ENCODE data around the gene PPP2R2C. TPM values are rescaled to one million over a fixed set of nuclear protein-coding genes. Genes with fewer than 3 reads are reported as not detected.

The PPP2R2C gene
- total RNA-seq, 2 donors from 2014 or later = not detected

DNA sequence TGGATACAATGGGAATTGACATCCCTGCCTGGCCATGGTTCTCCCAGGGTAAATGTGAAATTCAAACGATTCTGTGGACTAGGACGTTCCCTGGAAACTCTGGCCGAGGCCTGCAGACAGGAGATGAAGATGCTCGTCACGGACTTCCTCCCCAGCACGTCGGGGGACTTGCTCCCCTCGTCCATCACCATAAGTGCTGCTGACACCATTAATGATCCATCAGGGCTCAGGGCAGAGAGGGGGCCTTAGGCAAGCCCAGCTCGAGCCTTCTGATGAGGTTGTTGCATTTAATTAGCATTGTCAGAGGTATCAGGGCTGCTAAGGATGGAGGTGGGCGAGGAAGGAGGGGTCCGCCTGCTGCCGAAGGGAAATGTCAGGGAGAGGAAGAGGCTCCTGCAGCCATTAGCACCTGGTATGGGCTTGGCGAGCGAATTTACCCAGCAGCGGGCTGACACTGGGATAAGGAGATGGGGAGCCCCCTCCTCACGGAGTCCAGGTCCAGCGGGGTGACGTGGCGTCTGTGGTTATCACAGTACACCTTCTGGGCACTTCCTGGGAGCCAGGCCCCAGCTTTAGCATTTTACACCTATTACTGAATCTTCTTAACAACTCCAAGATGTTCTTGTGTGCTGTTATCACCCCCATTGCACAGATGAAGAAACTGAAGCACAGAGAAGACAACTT is 83.1 kb downstream of the PPP2R2C start:
- no peak for ATAC-seq (replicated peaks)

DNA sequence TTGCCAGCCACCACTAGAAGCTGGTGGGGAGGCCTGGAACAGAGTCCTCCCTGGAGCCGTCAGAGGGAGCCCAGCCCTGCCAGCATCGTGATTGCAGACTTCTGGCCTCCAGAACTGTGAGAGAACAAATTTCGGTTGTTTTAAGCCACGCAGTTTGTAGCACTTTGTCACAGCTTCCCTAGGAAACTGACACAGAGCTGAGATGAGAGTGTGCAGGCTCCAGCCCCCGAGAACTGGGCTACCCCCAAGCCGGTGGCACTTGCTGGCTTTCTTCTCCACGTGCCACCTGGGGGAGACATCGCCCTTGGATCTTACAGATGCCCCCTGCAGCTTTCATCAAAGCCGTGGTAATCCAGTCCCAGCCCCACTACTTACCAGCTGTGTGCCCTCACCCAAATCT is 83.7 kb downstream of the PPP2R2C start:
- Mint-ChIP-seq H3K36me3 (ENCODE audit: low read depth) (no peaks in the 10 kb centered on the region), H3K4me1 (peaks cover 4% of the 10 kb centered on the region), H3K27ac (no peak overlapping the region), H3K27me3 (peaks cover 19% of the 10 kb centered on the region), H3K4me3 (no peak overlapping the region), H3K9me3 (no peaks in the 10 kb centered on the region)
- no peak for ATAC-seq (replicated peaks)

More for the DNA sequence above, 83.1 kb downstream of the PPP2R2C start:
- Mint-ChIP-seq H3K4me1 (peaks cover 4% of the 10 kb centered on the region), H3K4me3 (no peak overlapping the region), H3K36me3 (ENCODE audit: low read depth) (no peaks in the 10 kb centered on the region), H3K27ac (no peak overlapping the region), H3K9me3 (no peaks in the 10 kb centered on the region), H3K27me3 (peaks cover 18% of the 10 kb centered on the region)

DNA sequence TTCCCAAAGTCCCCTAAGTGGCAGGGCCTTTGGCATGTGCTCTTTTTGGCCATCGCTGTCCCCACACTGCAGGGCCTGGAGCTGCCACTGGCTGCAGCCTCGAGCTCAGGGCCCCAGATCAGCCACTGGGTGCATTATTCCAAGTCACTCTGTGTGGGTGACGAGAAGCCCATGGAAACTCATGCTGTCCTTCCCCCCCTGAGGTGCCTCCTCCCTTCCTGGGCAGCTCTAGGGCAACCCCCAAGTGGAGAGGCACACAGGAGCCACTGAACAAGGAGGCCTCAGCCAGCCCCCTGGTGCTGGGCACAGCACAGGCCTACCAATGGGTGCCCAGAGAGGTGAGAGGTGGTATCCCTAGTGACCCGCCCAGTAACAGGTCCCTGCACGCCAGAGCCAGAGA is 84.5 kb downstream of the PPP2R2C start:
- H3K27me3 Mint-ChIP-seq = peaks cover 24% of the 10 kb centered on the region
- H3K4me1 Mint-ChIP-seq = peaks cover 2% of the 10 kb centered on the region
- H3K36me3 Mint-ChIP-seq (ENCODE audit: low read depth) = no peaks in the 10 kb centered on the region
- H3K9me3 Mint-ChIP-seq = no peaks in the 10 kb centered on the region
- no peak for ATAC-seq (replicated peaks)
- no peak overlapping the region for H3K4me3 Mint-ChIP-seq
- H3K27ac Mint-ChIP-seq = no peak overlapping the region

DNA sequence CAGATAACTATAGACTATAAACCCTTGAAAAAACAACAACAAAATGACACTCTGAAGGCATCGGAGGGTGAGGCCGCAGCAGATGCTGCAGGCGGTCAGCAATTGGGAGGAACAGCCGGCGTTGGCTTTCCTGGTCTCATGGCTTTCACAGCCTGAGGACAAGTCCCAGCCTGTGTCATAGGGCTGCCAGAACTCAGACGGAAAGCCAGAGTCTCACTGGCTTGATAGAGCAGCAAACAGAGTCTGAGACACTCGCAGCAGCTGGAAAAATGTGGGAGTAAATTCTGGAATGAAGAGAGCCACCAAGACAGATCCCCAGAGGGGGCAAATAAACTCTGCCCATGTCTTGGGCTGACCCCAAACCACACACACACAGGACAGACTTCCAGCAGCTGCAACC is 86.3 kb downstream of the PPP2R2C start:
- no peak overlapping the region for H3K4me3 Mint-ChIP-seq
- H3K36me3 Mint-ChIP-seq (ENCODE audit: low read depth) = no peaks in the 10 kb centered on the region
- no peaks in the 10 kb centered on the region for H3K4me1 Mint-ChIP-seq
- no peak for ATAC-seq (replicated peaks)
- no peak overlapping the region for H3K27ac Mint-ChIP-seq
- no peaks in the 10 kb centered on the region for H3K9me3 Mint-ChIP-seq
- H3K27me3 Mint-ChIP-seq = peaks cover 22% of the 10 kb centered on the region

DNA sequence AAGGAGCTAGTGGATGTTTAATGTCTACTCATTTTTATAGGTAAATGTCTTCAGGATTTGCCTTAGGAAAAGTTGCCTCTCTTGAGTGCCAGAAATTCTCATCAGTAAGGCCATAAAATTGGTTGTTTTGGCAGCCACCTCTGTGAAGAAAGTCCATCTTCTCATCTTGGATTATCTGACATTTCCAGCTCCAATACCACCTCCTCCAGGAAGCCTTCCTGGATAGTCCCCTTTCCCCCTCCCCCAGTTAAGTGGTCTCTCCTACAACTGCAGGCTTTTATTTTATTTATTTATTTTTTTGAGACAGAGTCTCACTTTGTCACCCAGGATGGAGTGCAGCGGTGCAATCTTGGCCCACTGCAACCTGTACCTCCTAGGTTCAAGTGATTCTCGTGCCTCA is 87.1 kb downstream of the PPP2R2C start:
- no peaks in the 10 kb centered on the region for H3K9me3 Mint-ChIP-seq
- no peak overlapping the region for H3K4me3 Mint-ChIP-seq
- ATAC-seq (replicated peaks) = no peak
- H3K36me3 Mint-ChIP-seq (ENCODE audit: low read depth) = no peaks in the 10 kb centered on the region
- H3K27ac Mint-ChIP-seq = no peak overlapping the region
- peaks cover 22% of the 10 kb centered on the region for H3K27me3 Mint-ChIP-seq
- H3K4me1 Mint-ChIP-seq = no peaks in the 10 kb centered on the region

DNA sequence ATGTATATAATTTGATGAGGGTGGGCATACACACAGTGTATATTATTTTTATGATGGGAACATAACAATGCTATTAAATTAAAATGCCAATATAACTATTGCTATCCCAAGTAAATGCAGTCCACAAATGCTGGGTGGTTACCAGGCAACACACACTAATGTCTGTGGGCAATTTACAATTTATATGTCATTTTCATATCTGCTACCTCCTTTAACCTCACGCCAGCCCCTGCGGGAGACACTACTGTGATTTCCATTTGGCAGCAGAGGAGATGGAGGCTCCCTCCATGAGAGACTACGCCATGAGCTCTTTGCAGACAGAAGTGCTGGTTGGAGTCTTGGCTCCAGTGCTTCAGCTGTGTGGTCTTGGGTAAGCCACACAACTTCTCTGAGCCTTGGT is 87.9 kb downstream of the PPP2R2C start:
- H3K36me3 Mint-ChIP-seq (ENCODE audit: low read depth) = no peaks in the 10 kb centered on the region
- ATAC-seq (replicated peaks) = no peak
- no peaks in the 10 kb centered on the region for H3K4me1 Mint-ChIP-seq
- peaks cover 25% of the 10 kb centered on the region for H3K27me3 Mint-ChIP-seq
- no peak overlapping the region for H3K27ac Mint-ChIP-seq
- H3K4me3 Mint-ChIP-seq = no peak overlapping the region
- no peaks in the 10 kb centered on the region for H3K9me3 Mint-ChIP-seq

DNA sequence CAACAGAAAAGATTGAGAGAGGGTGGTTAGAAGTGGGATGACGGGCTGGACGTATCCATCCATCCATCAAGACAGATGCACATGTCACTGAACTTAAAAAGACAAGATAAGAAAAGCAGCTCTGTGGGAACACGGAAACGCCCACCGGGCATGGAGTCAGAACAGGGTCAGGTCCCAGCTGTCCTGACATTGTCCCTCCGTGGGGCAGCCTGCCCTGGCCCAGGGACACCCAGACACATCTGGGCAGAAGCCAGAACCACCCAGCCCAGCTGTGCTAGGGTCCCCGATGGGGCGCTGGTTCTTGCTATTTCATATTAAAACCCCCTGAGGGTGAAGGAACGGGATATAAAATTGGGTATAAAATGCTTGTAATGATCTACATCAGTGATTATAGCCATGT is 88.5 kb downstream of the PPP2R2C start:
- Mint-ChIP-seq H3K36me3 (ENCODE audit: low read depth) (no peaks in the 10 kb centered on the region), H3K4me3 (no peak overlapping the region), H3K27ac (no peak overlapping the region), H3K9me3 (no peaks in the 10 kb centered on the region), H3K4me1 (no peaks in the 10 kb centered on the region), H3K27me3 (peaks cover 25% of the 10 kb centered on the region)
- no peak for ATAC-seq (replicated peaks)

DNA sequence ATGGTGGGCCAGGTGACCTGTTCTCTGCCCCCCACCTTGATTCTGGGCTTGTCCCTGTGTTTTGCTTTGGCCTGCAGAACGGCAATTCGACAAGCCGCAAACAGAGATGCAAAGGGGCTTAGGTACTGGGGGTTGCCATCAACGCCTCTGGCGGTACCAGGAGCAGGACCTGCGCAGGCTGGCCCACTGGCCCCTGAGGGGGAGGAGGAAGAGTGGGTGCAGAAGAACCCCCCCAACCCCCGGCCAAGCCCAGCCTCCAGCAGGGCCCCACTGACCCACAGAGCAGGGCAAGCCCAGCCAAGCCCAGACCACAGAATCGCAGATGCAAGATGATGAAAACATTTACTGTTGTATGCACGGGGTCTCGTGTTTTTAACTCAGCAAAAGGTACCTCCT is 89.4 kb downstream of the PPP2R2C start:
- no peak overlapping the region for H3K4me3 Mint-ChIP-seq
- ATAC-seq (replicated peaks) = no peak
- H3K27me3 Mint-ChIP-seq = peaks cover 21% of the 10 kb centered on the region
- no peaks in the 10 kb centered on the region for H3K4me1 Mint-ChIP-seq
- no peaks in the 10 kb centered on the region for H3K36me3 Mint-ChIP-seq (ENCODE audit: low read depth)
- H3K27ac Mint-ChIP-seq = no peak overlapping the region
- no peaks in the 10 kb centered on the region for H3K9me3 Mint-ChIP-seq

DNA sequence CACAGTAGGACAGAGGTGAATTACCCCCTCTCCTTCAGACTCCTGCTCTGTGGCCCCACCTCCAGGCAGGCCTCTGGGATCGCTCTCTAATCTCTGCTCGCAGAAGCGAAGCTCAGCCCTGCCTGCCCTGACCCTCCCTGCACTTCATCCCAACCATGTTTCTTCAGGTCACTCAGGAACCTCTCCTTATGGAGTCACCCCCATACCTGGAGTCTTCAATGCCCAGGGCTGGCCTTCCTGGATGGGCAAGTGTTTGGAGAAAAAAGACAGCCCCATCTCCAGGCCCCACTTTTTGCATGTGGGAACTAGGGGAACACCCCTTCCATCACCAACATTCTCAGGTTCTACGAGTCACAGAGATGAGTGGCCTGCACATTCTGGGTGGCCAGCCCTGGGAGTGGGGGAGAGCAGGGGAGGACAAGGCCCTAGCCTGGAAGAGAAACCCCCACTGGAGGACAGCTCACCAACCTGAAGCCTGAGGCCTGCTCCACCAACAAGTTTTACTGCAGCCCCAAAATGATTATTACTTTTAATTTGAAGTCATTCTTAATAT is 90.8 kb downstream of the PPP2R2C start:
- no peak overlapping the region for H3K27ac Mint-ChIP-seq
- no peaks in the 10 kb centered on the region for H3K9me3 Mint-ChIP-seq
- H3K4me3 Mint-ChIP-seq = no peak overlapping the region
- no peaks in the 10 kb centered on the region for H3K4me1 Mint-ChIP-seq
- ATAC-seq (replicated peaks) = no peak
- H3K27me3 Mint-ChIP-seq = peaks cover 24% of the 10 kb centered on the region
- H3K36me3 Mint-ChIP-seq (ENCODE audit: low read depth) = no peaks in the 10 kb centered on the region

DNA sequence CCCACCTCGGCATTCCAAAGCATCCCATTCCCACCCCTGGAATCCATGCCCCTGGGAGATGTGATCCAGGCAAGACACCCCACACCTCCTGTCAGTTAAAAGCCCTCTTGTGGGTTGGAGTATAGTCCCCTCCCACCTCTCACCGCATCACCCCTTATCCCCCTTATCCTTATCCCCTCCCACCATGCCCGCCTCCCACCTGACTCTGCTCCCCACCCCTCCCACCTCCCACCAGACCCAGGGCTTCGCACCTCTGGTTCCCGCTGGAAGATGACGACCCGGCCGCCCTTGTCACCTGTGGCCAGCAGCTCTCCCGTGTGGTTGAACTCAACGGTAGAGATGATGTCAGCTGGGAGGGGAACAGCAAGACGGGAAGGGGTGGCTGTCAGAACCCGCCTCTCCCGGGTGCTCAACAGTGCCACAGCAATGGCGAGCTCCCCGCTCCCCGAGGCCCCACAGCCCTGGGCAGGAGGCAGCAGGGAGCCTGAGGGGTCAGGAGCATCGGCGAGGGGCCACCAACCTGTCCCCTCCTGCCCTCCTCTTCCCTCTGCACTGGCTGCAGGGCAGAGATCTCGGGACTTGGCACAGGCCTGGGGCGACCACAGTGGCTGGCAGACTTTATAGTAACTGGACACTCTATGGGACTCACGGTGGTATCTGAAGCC is 91.5 kb downstream of the PPP2R2C start:
- ATAC-seq (replicated peaks) = peak; percentile 18
- Mint-ChIP-seq H3K27me3 (peaks cover 24% of the 10 kb centered on the region), H3K27ac (no peak overlapping the region), H3K4me3 (no peak overlapping the region), H3K36me3 (ENCODE audit: low read depth) (no peaks in the 10 kb centered on the region), H3K4me1 (no peaks in the 10 kb centered on the region), H3K9me3 (no peaks in the 10 kb centered on the region)

DNA sequence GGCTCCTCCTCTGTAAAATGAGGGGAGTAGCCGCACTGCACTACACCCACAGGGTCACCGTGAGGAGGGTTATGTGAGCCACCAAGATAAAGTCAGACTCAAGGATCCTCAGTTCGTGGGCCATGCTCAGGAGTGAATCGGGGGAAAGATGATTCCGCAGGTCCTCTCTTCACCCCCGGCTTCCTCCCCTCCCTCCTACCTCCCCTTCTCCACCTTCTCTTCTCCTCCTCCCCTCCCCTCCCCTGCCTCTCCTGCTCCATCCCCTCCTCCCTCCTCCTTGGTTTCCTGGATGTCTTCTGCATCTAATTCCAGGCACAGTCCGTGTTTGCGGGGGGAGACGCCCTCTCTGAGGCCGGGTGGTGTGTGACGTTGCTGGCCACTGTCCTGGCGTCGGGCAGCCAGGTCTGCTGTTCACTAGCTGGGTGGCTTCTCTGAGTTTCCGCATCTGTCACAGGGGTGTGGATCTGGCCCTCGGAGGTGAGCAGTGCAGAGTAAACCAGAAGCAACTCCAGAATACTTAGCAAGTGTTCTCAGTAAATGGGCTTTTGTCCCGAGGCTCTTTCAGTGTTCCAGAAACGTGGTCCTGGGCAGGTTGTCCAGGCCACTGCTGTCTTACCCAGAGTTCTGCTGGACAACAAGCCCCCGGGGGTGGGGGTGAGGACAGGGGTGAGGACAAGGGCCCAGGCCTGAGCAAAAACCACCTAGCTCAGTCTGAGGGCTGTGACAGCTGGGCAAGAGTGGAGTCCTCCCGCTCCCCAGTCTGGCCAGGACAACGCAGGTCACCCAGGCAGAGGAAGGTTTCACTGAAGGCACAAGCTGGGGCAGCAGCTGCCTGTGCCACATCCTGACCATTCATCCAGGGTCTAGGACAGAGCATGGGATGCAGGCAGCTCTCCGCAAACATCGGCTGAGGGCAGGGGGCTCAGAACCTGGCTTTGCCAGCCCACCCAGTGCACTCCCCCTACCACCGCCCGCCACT is 92.4 kb downstream of the PPP2R2C start:
- Mint-ChIP-seq H3K4me1 (no peaks in the 10 kb centered on the region), H3K27ac (no peak overlapping the region)
- no peak for ATAC-seq (replicated peaks)

DNA sequence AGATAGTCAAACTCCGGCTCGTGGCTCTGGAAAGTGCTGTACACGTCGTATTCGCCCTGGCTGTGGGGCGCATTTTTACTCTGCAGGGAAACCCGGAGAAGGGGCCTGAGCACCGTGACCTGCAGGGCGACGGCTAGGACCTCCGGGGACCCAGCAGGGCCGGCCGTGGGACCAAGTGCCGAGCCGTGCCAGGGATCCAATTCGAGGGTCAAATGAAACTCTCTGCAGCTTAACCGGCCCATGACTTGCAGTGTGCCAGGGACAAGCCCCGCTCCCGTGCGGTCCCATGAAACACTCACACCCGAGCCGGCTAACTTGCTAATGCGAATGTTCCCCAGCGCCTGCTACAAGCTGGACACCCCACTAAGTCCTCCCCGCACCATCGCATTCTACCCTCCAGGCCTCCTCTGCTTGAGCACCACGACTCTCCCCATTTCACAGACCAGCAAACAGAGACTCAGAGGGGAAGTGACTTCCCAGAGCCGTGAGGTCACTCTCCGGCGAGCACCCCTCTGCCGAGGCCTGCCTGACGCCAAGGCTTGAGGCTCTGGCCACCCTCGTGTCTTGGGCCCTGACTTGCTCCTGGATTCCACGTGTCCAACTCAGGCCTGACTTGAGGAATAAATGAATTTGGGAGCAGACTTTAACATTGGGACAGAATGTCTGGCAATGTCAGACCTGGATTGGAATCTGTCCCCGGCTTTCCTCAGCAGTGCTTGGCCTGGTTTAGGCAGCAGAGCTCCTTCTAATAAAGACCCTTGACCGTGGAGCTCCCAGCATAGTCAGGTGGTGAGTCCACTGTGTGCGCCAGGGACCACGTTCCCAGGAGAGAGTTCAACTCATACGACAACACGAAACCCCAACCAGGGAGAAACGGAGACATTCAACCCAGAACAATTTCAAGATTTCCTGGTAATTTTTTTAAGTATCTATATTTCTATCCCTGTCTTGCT is 93.6 kb downstream of the PPP2R2C start:
- H3K27ac Mint-ChIP-seq = no peak overlapping the region
- H3K9me3 Mint-ChIP-seq = no peaks in the 10 kb centered on the region
- no peaks in the 10 kb centered on the region for H3K4me1 Mint-ChIP-seq
- peaks cover 18% of the 10 kb centered on the region for H3K27me3 Mint-ChIP-seq
- H3K4me3 Mint-ChIP-seq = no peak overlapping the region
- ATAC-seq (replicated peaks) = no peak
- H3K36me3 Mint-ChIP-seq (ENCODE audit: low read depth) = no peaks in the 10 kb centered on the region

More for the DNA sequence above, 92.4 kb downstream of the PPP2R2C start:
- H3K36me3 Mint-ChIP-seq (ENCODE audit: low read depth) = no peaks in the 10 kb centered on the region
- peaks cover 23% of the 10 kb centered on the region for H3K27me3 Mint-ChIP-seq
- H3K9me3 Mint-ChIP-seq = no peaks in the 10 kb centered on the region
- H3K4me3 Mint-ChIP-seq = no peak overlapping the region

DNA sequence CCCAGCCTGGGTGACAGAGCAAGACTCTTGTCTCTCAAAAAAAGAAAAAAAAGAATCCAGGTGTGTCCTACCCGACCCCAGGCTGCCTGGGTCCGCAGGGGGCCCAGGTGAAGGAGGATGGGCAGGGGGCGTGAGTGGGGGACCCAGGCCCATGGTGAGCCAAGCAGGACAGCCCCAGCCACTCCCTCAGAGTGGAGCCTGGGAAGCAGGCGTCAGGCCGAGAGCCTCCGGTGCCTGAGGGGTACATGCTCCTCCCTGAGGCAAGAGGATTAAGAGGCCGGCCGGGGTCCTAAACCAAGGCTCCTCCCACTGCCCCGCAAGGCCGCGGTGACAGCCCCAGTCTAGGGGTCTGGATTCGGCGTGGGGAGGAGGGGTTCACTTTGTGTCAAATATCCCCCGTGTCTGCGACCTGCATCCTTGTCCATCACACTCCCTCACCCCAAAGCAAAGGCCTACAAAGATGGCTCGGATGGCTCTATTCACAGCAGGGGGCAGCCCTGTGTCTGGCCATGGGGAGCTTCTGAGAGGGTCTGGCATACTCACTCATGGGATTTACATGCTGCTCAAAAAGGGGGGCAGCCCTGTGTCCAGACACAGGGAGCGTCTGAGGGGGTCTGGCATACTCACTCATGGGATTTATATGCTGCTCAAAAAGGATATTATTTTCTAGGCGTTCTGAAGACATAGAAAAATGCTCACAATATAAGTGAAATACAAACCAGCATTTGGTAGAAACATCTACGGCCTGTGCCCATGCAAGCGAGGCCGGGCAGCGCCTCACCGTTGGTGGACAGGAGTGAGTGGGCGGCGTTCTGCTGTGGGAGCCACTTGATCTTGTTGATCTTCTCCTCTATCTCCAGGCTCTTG is 94.6 kb downstream of the PPP2R2C start:
- H3K4me1 Mint-ChIP-seq = no peaks in the 10 kb centered on the region
- H3K4me3 Mint-ChIP-seq = no peak overlapping the region
- ATAC-seq (replicated peaks) = no peak
- H3K27ac Mint-ChIP-seq = no peak overlapping the region
- no peaks in the 10 kb centered on the region for H3K9me3 Mint-ChIP-seq
- no peaks in the 10 kb centered on the region for H3K36me3 Mint-ChIP-seq (ENCODE audit: low read depth)
- peaks cover 12% of the 10 kb centered on the region for H3K27me3 Mint-ChIP-seq

All from activated T-helper 17 cell treated with anti-CD3 and anti-CD28 coated beads, Interleukin-2, amount 50 U/mL, for 72 hours (primary cell).